ENCODE results near the gene EBNA1BP2. TPM values are rescaled to one million over a fixed set of nuclear protein-coding genes. Genes with fewer than 3 reads are reported as not detected.

Gene EBNA1BP2
- total and polyA plus RNA-seq, 10 of the 15 experiments (the other 5 are each of a cell fraction or from before 2014, with no cell fraction given): 57.5 to 275 (median 133) TPM

GRCh38 chr1:43171876-43172526 is at the start of gene EBNA1BP2, which contains the start of gene CFAP57 (continued):
- TF ChIP-seq CEBPZ (IDR thresholded peaks at IDR 0.05; ENCODE audit: low read depth, low read length) (no peak), KAT2A (conservative IDR thresholded peaks at IDR 0.05; ENCODE audit: control insufficient read depth, low read depth, low read length) (no peak), E2F8 (IDR thresholded peaks at IDR 0.05; ENCODE audit: low read depth, partially characterized antibody) (peak; percentile 87), YY1 (IDR thresholded peaks at IDR 0.05; ENCODE audit: low read depth, low read length) (0 out of 2 replicates have a peak, but pooled peaks have one; percentile 34), ZBTB40 (IDR thresholded peaks at IDR 0.05; ENCODE audit: borderline replicate concordance) (peak; percentile 97), TAF1 (IDR thresholded peaks at IDR 0.05; ENCODE audit: borderline replicate concordance, low read depth, low read length) (peak; percentile 81; the same call in 1 of the 2 replicates), ZNF217 (IDR thresholded peaks at IDR 0.05) (no peak), MEF2B (IDR thresholded peaks at IDR 0.05; ENCODE audit: partially characterized antibody, poor library complexity, severe bottlenecking) (peak; percentile 73), EGR1 (IDR thresholded peaks at IDR 0.05; ENCODE audit: borderline replicate concordance in 1 of 2, low read depth in 2 of 2, low read length in 2 of 2) (peak; percentile 9 to 84), SIX5 (IDR thresholded peaks at IDR 0.05; ENCODE audit: low read depth, low read length, severe bottlenecking) (peak; percentile 35), SMARCA5 (IDR thresholded peaks at IDR 0.05) (no peak), MYC (IDR thresholded peaks at IDR 0.05; ENCODE audit: insufficient read depth, insufficient read length, insufficient replicate concordance, low read length, severe bottlenecking) (peak; percentile 92), SP1 (IDR thresholded peaks at IDR 0.05; ENCODE audit: low read depth, low read length) (peak; percentile 51), CHD2 (IDR thresholded peaks at IDR 0.05; ENCODE audit: borderline replicate concordance, low read depth, low read length) (peak; percentile 73)
- TF ChIP-seq, protein P1, sequence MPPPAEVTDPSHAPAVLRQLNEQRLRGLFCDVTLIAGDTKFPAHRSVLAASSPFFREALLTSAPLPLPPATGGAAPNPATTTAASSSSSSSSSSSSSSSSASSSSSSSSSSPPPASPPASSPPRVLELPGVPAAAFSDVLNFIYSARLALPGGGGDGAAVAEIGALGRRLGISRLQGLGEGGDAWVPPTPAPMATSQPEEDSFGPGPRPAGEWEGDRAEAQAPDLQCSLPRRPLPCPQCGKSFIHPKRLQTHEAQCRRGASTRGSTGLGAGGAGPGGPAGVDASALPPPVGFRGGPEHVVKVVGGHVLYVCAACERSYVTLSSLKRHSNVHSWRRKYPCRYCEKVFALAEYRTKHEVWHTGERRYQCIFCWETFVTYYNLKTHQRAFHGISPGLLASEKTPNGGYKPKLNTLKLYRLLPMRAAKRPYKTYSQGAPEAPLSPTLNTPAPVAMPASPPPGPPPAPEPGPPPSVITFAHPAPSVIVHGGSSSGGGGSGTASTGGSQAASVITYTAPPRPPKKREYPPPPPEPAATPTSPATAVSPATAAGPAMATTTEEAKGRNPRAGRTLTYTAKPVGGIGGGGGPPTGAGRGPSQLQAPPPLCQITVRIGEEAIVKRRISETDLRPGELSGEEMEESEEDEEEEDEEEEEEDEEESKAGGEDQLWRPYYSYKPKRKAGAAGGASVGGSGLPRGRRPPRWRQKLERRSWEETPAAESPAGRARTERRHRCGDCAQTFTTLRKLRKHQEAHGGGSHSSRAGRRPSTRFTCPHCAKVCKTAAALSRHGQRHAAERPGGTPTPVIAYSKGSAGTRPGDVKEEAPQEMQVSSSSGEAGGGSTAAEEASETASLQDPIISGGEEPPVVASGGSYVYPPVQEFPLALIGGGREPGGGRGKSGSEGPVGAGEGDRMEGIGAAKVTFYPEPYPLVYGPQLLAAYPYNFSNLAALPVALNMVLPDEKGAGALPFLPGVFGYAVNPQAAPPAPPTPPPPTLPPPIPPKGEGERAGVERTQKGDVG (CRISPR knock-in tag; IDR thresholded peaks at IDR 0.05): no peak
